ENCODE data around the gene HYAL3.

Gene HYAL3

DNA sequence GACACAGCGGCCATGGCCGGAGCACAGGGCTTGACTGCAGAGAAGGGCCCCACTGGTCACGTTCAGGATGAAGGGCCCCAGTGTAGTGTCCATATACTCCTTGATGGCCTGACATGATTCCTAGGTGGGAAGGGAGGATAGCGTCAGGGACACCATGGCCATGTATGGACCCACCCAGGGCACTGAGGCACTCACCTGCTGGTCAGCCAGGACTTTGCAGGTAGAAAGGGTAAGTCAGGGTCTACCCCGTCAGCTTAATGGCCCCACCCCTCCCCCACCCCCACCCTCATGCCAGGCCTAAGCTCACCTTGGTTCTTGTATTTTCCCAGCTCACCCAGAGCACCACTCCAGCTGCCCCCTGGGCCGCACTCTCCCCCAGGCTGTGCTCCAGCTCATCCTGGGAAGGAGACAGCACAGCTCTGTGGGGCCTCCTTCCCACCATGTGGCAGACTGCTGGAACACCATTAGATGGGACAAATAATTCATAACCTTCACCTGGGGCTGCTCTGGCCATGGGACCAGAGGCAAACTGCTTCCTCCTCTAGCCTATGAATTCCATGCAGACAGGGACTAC lies 1.6 kb upstream of the HYAL3 start:
- Histone ChIP-seq H3K9me2 (replicated peaks; ENCODE audit: insufficient read depth, low read length) (no peaks in the 10 kb centered on the region), H4K20me1 (ENCODE audit: low read depth, low read length) (no peaks in the 10 kb centered on the region), H3K36me3 (ENCODE audit: low read length) (no peaks in the 10 kb centered on the region), H3K9ac (ENCODE audit: low read length) (0 out of 2 replicates have a peak overlapping the region, but pooled peaks have one; percentile 66), H3K4me3 (ENCODE audit: insufficient read depth, low read length, poor library complexity, severe bottlenecking) (no peak overlapping the region), H3K79me2 (ENCODE audit: insufficient read depth, low read length) (no peaks in the 10 kb centered on the region), H3K27ac (ENCODE audit: low read depth, low read length) (no peak overlapping the region), H3K9me3 (ENCODE audit: insufficient read depth, low read length) (no peaks in the 10 kb centered on the region), H3K27me3 (ENCODE audit: low read length) (no peaks in the 10 kb centered on the region), H3K4me2 (ENCODE audit: low read depth, low read length, poor library complexity, severe bottlenecking) (no peak overlapping the region), H2AFZ (ENCODE audit: low read depth, low read length, severe bottlenecking) (no peak overlapping the region), H3F3A (ENCODE audit: insufficient read depth) (no peaks in the 10 kb centered on the region)
- TF ChIP-seq, protein P1, sequence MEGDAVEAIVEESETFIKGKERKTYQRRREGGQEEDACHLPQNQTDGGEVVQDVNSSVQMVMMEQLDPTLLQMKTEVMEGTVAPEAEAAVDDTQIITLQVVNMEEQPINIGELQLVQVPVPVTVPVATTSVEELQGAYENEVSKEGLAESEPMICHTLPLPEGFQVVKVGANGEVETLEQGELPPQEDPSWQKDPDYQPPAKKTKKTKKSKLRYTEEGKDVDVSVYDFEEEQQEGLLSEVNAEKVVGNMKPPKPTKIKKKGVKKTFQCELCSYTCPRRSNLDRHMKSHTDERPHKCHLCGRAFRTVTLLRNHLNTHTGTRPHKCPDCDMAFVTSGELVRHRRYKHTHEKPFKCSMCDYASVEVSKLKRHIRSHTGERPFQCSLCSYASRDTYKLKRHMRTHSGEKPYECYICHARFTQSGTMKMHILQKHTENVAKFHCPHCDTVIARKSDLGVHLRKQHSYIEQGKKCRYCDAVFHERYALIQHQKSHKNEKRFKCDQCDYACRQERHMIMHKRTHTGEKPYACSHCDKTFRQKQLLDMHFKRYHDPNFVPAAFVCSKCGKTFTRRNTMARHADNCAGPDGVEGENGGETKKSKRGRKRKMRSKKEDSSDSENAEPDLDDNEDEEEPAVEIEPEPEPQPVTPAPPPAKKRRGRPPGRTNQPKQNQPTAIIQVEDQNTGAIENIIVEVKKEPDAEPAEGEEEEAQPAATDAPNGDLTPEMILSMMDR (IDR thresholded peaks at IDR 0.05; ENCODE audit: insufficient read depth, low read length, poor library complexity, severe bottlenecking) = no peak
- no peak for TF ChIP-seq EZH2phosphoT487 (conservative IDR thresholded peaks at IDR 0.05; ENCODE audit: low read length)

DNA sequence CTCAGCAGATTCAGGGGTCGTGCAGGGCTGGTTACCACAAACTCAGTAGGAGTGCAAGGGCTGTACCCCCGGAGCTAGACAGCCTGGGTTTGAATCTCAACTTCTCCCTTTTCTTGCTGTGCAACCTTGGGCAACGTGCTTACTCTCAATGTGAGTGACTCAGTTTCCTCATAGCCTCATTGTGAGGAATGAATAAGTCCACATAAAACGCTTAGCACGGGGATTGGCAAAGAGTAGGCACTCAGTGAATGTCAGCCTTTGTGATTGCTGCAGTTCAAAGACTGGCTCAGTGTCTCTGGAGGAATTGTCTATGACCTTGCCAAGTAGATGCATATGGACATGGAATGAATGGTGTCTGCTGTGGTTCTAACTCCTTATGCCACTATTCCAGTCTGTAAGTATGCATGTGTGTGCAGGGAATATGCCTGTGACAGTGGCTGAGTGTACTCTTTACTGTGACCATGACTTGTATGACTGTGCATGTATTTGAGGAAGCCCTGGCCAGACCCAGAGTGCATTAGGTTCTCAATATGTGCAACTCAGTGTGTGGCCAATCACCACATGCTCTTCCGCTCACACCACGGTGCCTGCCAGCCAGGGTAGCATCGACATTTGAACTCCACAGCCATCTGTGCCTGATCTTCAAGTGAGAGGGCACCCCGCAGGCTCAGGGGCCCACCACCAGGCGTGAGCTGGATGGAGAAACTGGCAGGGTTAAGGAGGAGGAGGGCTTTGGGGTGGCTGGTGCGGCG lies 900 bp upstream of the HYAL3 start:
- Histone ChIP-seq H4K20me1 (ENCODE audit: low read depth, low read length) (no peaks in the 10 kb centered on the region), H3K4me3 (ENCODE audit: insufficient read depth, low read length, poor library complexity, severe bottlenecking) (peak overlapping the region; percentile 57), H3K9me3 (ENCODE audit: insufficient read depth, low read length) (no peaks in the 10 kb centered on the region)

DNA sequence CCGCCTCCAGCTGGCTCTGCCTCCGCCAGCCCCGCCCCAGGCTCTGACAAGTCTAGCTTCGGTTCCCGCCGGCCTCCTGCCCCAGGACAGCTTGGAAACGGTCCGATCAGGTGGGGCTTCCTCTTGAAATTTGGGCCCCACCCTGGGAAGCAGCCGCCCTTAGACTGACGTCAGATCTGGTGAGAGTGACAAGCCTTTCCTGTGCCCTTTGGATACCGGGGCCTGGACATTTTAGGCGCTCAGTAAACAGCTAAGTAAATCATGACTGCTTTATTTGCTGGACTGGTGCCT lies 378 bp upstream of the HYAL3 start:
- no peaks in the 10 kb centered on the region for H3K27me3 ChIP-seq (ENCODE audit: low read length)
- no peaks in the 10 kb centered on the region for H4K20me1 ChIP-seq (ENCODE audit: low read depth, low read length)
- peak overlapping the region; percentile 76 for H3K4me2 ChIP-seq (ENCODE audit: low read depth, low read length, poor library complexity, severe bottlenecking)
- peak overlapping the region; percentile 57 for H3K4me3 ChIP-seq (ENCODE audit: insufficient read depth, low read length, poor library complexity, severe bottlenecking)
- H2AFZ ChIP-seq (ENCODE audit: low read depth, low read length, severe bottlenecking) = peak overlapping the region; percentile 78
- no peaks in the 10 kb centered on the region for H3K79me2 ChIP-seq (ENCODE audit: insufficient read depth, low read length)
- no peaks in the 10 kb centered on the region for H3K9me2 ChIP-seq (replicated peaks; ENCODE audit: insufficient read depth, low read length)
- H3K9me3 ChIP-seq (ENCODE audit: insufficient read depth, low read length) = no peaks in the 10 kb centered on the region
- peak overlapping the region; percentile 66 for H3K9ac ChIP-seq (ENCODE audit: low read length)
- H3K27ac ChIP-seq (ENCODE audit: low read depth, low read length) = peak overlapping the region; percentile 33
- H3F3A ChIP-seq (ENCODE audit: insufficient read depth) = no peaks in the 10 kb centered on the region
- TF ChIP-seq EZH2phosphoT487 (conservative IDR thresholded peaks at IDR 0.05; ENCODE audit: low read length) = no peak
- TF ChIP-seq, protein P1 (IDR thresholded peaks at IDR 0.05; ENCODE audit: insufficient read depth, low read length, poor library complexity, severe bottlenecking) = no peak
- no peaks in the 10 kb centered on the region for H3K36me3 ChIP-seq (ENCODE audit: low read length)

More for the DNA sequence above, 900 bp upstream of the HYAL3 start:
- Histone ChIP-seq H3K79me2 (ENCODE audit: insufficient read depth, low read length) (no peaks in the 10 kb centered on the region), H3K4me2 (ENCODE audit: low read depth, low read length, poor library complexity, severe bottlenecking) (peak overlapping the region; percentile 76), H3K9ac (ENCODE audit: low read length) (peak overlapping the region; percentile 66), H2AFZ (ENCODE audit: low read depth, low read length, severe bottlenecking) (peak overlapping the region; percentile 78), H3F3A (ENCODE audit: insufficient read depth) (no peaks in the 10 kb centered on the region), H3K36me3 (ENCODE audit: low read length) (no peaks in the 10 kb centered on the region), H3K27me3 (ENCODE audit: low read length) (no peaks in the 10 kb centered on the region), H3K9me2 (replicated peaks; ENCODE audit: insufficient read depth, low read length) (no peaks in the 10 kb centered on the region), H3K27ac (ENCODE audit: low read depth, low read length) (peak overlapping the region; percentile 33)
- TF ChIP-seq EZH2phosphoT487 (conservative IDR thresholded peaks at IDR 0.05; ENCODE audit: low read length) = no peak
- TF ChIP-seq, protein P1 (IDR thresholded peaks at IDR 0.05; ENCODE audit: insufficient read depth, low read length, poor library complexity, severe bottlenecking) = no peak
